Heart left ventricle (tissue), 13 donors: ENCODE data around the gene CPO.

ENCODE experiments used
- POLR2A ChIP-seq, 2 donors: fragments of 450-650 bp; IDR thresholded peaks; one replicate each; pipeline ENCODE4 v1.6.1; 2017; ENCODE audit warnings: antibody characterized with exemption in 2 of 2, mild to moderate bottlenecking in 2 of 2, moderate library complexity in 2 of 2
- TF ChIP-seq, protein P1 (sequence below), 12 donors: fragments of 200-600 bp; sonication (generic) in 4 of 12; IDR thresholded peaks; one replicate each; pipeline versions ENCODE4 v1.5.0 to v1.8.0; 2018 to 2022; ENCODE audit warnings: antibody characterized with exemption in 12 of 12, mild to moderate bottlenecking in 5 of 12
- donor health status: ischemic (EF 13 %, LVEDD 7.1; RV severe dilation, severe dysfunction).
- donor health status: DM: no; HTN: yes; CAD: no.
- donor health status: DM: no; HTN: no; CAD: no.
- donor health status: ischemic (EF 25% LVEDD 6.9; RV normal size, moderate dysfunction).
- donor health status: ischemic (EF 25% LVEDD 5.7; RV mildly dilated, moderate dysfunction).
- donor health status: ischemic (EF 35%, LVEDD 5.7; RV mildly dilated, moderate dysfunction).
- donor health status: nonischemic (EF 11% LVEDD 7.7; RV severe dilation, severe dysfunction).
- donor health status: DM: yes; HTN: yes; CAD: no.
- donor health status: PGD.
- donor health status: ischemic (EF 29% LVEDD 5.4; RV normal size, mild dysfunction).
- donor health status: nonischemic (EF 23%, LVEDD 6.1; RV moderate dilation, normal function).

DNA sequence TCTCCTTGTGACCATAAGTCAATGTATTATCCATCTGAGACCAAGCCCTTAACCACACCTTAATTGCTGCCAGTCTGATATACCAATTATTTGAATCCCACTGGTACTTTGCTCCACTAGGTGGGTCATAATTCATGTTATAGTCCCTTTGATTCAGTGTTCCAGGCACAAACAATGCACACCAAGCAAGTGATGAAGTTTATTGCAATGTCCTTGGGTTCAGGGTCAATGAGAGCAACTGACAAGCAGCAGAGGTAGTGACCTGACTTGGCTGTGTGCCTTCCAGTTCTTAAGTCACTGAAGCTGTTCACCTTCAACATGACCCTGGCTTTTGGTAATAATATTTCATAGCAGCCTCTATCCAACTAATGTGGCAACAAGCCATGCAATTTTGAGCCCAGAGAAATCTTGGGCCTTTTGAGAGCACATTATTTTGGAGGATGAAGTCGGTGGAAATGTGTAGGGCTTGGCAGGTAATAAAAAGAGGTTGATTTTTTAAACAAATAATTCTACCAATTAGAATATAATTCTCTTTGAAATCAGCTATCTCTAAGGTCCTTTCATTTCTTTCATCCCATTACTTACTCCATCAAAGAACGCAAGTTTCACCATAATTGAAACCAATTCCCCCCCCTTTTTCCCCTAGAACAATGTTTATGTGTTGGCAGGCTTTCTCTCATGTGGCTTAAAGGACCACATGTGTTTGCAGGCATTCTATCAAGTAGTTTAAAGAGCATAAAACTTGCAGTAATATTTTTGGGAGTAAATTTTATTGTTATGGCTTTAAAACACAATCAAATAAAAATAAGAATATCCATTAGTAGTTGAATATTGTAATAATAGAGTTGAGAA lies 3.1 kb upstream of the CPO start:
- TF ChIP-seq POLR2A (IDR thresholded peaks at IDR 0.05): no peak
- TF ChIP-seq, protein P1, sequence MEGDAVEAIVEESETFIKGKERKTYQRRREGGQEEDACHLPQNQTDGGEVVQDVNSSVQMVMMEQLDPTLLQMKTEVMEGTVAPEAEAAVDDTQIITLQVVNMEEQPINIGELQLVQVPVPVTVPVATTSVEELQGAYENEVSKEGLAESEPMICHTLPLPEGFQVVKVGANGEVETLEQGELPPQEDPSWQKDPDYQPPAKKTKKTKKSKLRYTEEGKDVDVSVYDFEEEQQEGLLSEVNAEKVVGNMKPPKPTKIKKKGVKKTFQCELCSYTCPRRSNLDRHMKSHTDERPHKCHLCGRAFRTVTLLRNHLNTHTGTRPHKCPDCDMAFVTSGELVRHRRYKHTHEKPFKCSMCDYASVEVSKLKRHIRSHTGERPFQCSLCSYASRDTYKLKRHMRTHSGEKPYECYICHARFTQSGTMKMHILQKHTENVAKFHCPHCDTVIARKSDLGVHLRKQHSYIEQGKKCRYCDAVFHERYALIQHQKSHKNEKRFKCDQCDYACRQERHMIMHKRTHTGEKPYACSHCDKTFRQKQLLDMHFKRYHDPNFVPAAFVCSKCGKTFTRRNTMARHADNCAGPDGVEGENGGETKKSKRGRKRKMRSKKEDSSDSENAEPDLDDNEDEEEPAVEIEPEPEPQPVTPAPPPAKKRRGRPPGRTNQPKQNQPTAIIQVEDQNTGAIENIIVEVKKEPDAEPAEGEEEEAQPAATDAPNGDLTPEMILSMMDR (IDR thresholded peaks at IDR 0.05): no peak
